GM13977 (cell line): ENCODE results near the gene PARP2.
"Not testable (repeated sequence)": the region's sequence is repeated elsewhere in the genome, so short reads cannot be mapped to it uniquely, and the experiment has no call there.

Experiments used
- DNase-seq: peaks from one replicate; pipeline ENCODE4 v3.0.0; 2012; ENCODE audit warnings: low spot score
- CTCF ChIP-seq: IDR thresholded peaks from 2 replicates; pipeline ENCODE4 v1.5.1; 2012; ENCODE audit warnings: mild to moderate bottlenecking, control low read depth; ENCODE audit not compliant: insufficient read depth; ENCODE audit errors: extremely low read depth, missing control alignments
- in situ Hi-C: fragments of 300-500 bp; cut with MboI; formaldehyde crosslinking; loops from one replicate; pipeline ENCODE4 v1.12.0; 2022; ENCODE audit warnings: low sequenced_read_pairs, low pct_unique_long_range_greater_than_20kb, mixed read lengths, inconsistent platforms; ENCODE audit not compliant: unreplicated experiment

Gene PARP2

GRCh38 chr14:20332431-20332787 lies 11.0 kb upstream of the PARP2 start:
- DNase-seq: no peak
- TF ChIP-seq CTCF: no peak
- in situ Hi-C loops: loop anchor here (10.0 kb wide), 1 partner anchor 132 kb away; the partner anchor contains the start of genes PIP4P1 and PNP

- DNase-seq: peak; percentile 85
- in situ Hi-C loops: loop anchor here (10.0 kb wide), 1 partner anchor 132 kb away; the partner anchor contains the start of genes PIP4P1 and PNP
- TF ChIP-seq CTCF: no peak
These were observed 10.5 kb upstream of the PARP2 start, which contains the start of gene CCNB1IP1 for GRCh38 chr14:20332788-20333493. TSS of gene CCNB1IP1 (minus strand) at chr14:20333279. CDS start at chr14:20316523, 16,756 bp downstream.

- TF ChIP-seq CTCF: no peak
- in situ Hi-C loops: loop anchor here (10.0 kb wide), 1 partner anchor 131 kb away; the partner anchor contains the start of genes PIP4P1 and PNP
- no peak for DNase-seq
These were observed 10.0 kb upstream of the PARP2 start for GRCh38 chr14:20333494-20333841.

- no peak for TF ChIP-seq CTCF
- in situ Hi-C loops: loop anchor here (10.0 kb wide), 1 partner anchor 131 kb away; the partner anchor contains the start of genes PIP4P1 and PNP
These were observed 9.4 kb upstream of the PARP2 start for GRCh38 chr14:20334017-20334416.

GRCh38 chr14:20341032-20341431 lies 2.4 kb upstream of the PARP2 start:
- DNase-seq, in situ Hi-C loops: not testable (repeated sequence)

More at GRCh38 chr14:20334017-20334416, 9.4 kb upstream of the PARP2 start:
- no peak for DNase-seq

GRCh38 chr14:20341646-20342045 lies 1.8 kb upstream of the PARP2 start:
- TF ChIP-seq CTCF: no peak
- in situ Hi-C loops: no loop called here
- no peak for DNase-seq

GRCh38 chr14:20343862-20344220 lies 406 bp downstream of the PARP2 start:
- no peak for DNase-seq
- TF ChIP-seq CTCF: no peak
- in situ Hi-C loops: no loop called here
